GM12801 (cell line): ENCODE data around the gene HADHA.

Source experiments
- TF ChIP-seq, protein P1 (sequence below): IDR thresholded peaks from one replicate; pipeline ENCODE4 v1.5.1; 2011; ENCODE audit warnings: control low read depth; ENCODE audit not compliant: insufficient read length; ENCODE audit errors: extremely low read depth

HADHA gene

GRCh38 chr2:26217720-26218119, 26.7 kb downstream of the HADHA start:
- TF ChIP-seq, protein P1, sequence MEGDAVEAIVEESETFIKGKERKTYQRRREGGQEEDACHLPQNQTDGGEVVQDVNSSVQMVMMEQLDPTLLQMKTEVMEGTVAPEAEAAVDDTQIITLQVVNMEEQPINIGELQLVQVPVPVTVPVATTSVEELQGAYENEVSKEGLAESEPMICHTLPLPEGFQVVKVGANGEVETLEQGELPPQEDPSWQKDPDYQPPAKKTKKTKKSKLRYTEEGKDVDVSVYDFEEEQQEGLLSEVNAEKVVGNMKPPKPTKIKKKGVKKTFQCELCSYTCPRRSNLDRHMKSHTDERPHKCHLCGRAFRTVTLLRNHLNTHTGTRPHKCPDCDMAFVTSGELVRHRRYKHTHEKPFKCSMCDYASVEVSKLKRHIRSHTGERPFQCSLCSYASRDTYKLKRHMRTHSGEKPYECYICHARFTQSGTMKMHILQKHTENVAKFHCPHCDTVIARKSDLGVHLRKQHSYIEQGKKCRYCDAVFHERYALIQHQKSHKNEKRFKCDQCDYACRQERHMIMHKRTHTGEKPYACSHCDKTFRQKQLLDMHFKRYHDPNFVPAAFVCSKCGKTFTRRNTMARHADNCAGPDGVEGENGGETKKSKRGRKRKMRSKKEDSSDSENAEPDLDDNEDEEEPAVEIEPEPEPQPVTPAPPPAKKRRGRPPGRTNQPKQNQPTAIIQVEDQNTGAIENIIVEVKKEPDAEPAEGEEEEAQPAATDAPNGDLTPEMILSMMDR = no peak

GRCh38 chr2:26216587-26216986, 27.8 kb downstream of the HADHA start:
- TF ChIP-seq, protein P1 = no peak

- TF ChIP-seq, protein P1 = no peak
These were observed 28.6 kb downstream of the HADHA start for GRCh38 chr2:26215833-26216232.

- TF ChIP-seq, protein P1 = no peak
These were observed 29.7 kb downstream of the HADHA start for GRCh38 chr2:26214759-26215158.

GRCh38 chr2:26212011-26212410, 32.4 kb downstream of the HADHA start:
- TF ChIP-seq, protein P1 = no peak

GRCh38 chr2:26203906-26204305, 40.5 kb downstream of the HADHA start:
- TF ChIP-seq, protein P1 = no peak

DNA sequence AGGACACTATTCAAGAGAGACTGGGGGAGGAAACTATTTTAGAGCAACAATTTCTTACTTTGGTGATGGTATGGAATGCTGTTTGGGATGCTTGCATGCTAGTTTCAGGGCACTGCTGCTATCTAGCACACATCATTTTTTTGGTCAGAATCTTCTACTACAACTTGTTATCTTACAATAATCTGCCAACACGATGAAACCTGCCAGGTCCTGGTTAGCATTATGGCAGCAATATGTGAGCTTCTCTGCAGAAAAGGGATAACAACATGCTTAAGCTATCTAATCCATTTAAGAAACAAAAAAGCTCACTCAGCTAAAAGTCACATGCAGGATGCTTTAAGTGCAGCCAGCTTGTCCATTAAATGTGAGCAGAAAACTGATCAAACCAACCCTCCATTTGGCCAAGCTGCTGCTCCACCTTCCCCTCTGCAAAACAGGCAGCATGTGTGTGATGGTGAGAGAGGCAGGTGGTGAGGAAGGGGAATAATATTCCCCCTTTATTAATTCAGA, 41.4 kb downstream of the HADHA start:
- TF ChIP-seq, protein P1 = no peak
